IMR-90 (cell line): ENCODE data around the gene ARHGEF17. TPM values are rescaled to one million over a fixed set of nuclear protein-coding genes. Genes with fewer than 3 reads are reported as not detected.

ENCODE experiments used
- ATAC-seq: fragments of 200-7000 bp; cut with Tn5 transposase; 2 replicates; pipeline ENCODE4 v1.9.1; 2020; ENCODE audit warnings: low read depth, mild to moderate bottlenecking, moderate library complexity
- BruUV-seq: library from RNA; stranded (reverse); fragments of 400-500 nt; replicated peaks from 2 replicates; lab custom pipeline; 2021; lab: Mats Ljungman, UMichigan
- CTCF ChIA-PET: fragments of 300-600 bp; formaldehyde crosslinking; extraction: SDS; loops from one replicate; lab custom pipeline; 2021; ENCODE audit warnings: antibody characterized with exemption; lab: Yijun Ruan, JAX
- POLR2A ChIA-PET: fragments of 300-600 bp; sonication (Branson Sonifier 250); formaldehyde crosslinking; loops from one replicate; lab custom pipeline; 2022; ENCODE audit warnings: antibody characterized with exemption; ENCODE audit not compliant: unreplicated experiment; lab: Charles Lee
- DNase-seq: peaks from one replicate; pipeline ENCODE4 v3.0.0; 2013
- H2AFZ ChIP-seq: replicated peaks from 2 replicates; pipeline ENCODE3; 2013; ENCODE audit warnings: low read length, mild to moderate bottlenecking; ENCODE audit not compliant: poor library complexity
- H2AK5ac ChIP-seq: 2 replicates; pipeline ENCODE4 v1.6.1; 2013; ENCODE audit warnings: low read depth, low read length, inconsistent platforms
- H2AK9ac ChIP-seq: replicated peaks from 2 replicates; pipeline ENCODE3; 2013; ENCODE audit warnings: mild to moderate bottlenecking, low read depth, low read length, moderate library complexity; ENCODE audit not compliant: poor library complexity
- H2BK120ac ChIP-seq: 2 replicates; pipeline ENCODE4 v1.6.1; 2013; ENCODE audit warnings: low read depth, low read length, inconsistent platforms
- H2BK15ac ChIP-seq: 3 replicates; pipeline ENCODE4 v1.6.1; 2013; ENCODE audit warnings: low read depth, low read length, inconsistent platforms
- H2BK20ac ChIP-seq: 2 replicates; pipeline ENCODE4 v1.6.1; 2013; ENCODE audit warnings: low read depth, mild to moderate bottlenecking, inconsistent platforms, low read length, moderate library complexity
- H2BK5ac ChIP-seq: 2 replicates; pipeline ENCODE4 v1.6.1; 2013; ENCODE audit warnings: mild to moderate bottlenecking, low read depth, low read length, inconsistent platforms; ENCODE audit not compliant: poor library complexity, severe bottlenecking
- H3K14ac ChIP-seq: replicated peaks from 2 replicates; pipeline ENCODE4 v1.6.1; 2013; ENCODE audit warnings: low read depth, low read length, inconsistent platforms
- H3K18ac ChIP-seq: 2 replicates; pipeline ENCODE4 v1.6.1; 2013; ENCODE audit warnings: low read depth, low read length, control low read depth
- H3K23ac ChIP-seq: 2 replicates; pipeline ENCODE4 v1.6.1; 2013; ENCODE audit warnings: low read depth, low read length, inconsistent platforms
- H3K27ac ChIP-seq: 2 replicates; pipeline ENCODE4 v1.5.1; 2013; ENCODE audit warnings: mild to moderate bottlenecking, control low read depth, low read length; ENCODE audit not compliant: insufficient read depth
- H3K27me3 ChIP-seq: 2 replicates; pipeline ENCODE4 v1.6.1; 2013; ENCODE audit warnings: low read length; ENCODE audit not compliant: control insufficient read depth, insufficient read depth
- H3K36me3 ChIP-seq: 2 replicates; pipeline ENCODE4 v1.6.1; 2013; ENCODE audit warnings: low read length, mixed read lengths; ENCODE audit not compliant: control insufficient read depth, insufficient read depth
- H3K4ac ChIP-seq: 2 replicates; pipeline ENCODE4 v1.6.1; 2013; ENCODE audit warnings: low read depth, low read length, inconsistent platforms
- H3K4me1 ChIP-seq: 2 replicates; pipeline ENCODE4 v1.6.1; 2013; ENCODE audit warnings: low read length, mixed read lengths; ENCODE audit not compliant: control insufficient read depth, insufficient read depth
- H3K4me2 ChIP-seq: 2 replicates; pipeline ENCODE4 v1.6.1; 2013; ENCODE audit warnings: low read depth, mild to moderate bottlenecking, control low read depth, low read length, moderate library complexity
- H3K4me3 ChIP-seq: 2 replicates; pipeline ENCODE4 v1.5.1; 2013; ENCODE audit warnings: low read depth, mild to moderate bottlenecking, control low read depth, low read length, moderate library complexity; ENCODE audit not compliant: insufficient read depth
- H3K56ac ChIP-seq: 2 replicates; pipeline ENCODE4 v1.6.1; 2013; ENCODE audit warnings: low read length, inconsistent platforms; ENCODE audit not compliant: insufficient read depth; ENCODE audit errors: extremely low read depth
- H3K79me1 ChIP-seq, 2 experiments: 2 replicates each; pipeline ENCODE4 v1.6.1; 2013; ENCODE audit warnings: low read length in 2 of 2, inconsistent platforms in 1 of 2, low read depth in 1 of 2
- H3K9ac ChIP-seq: 2 replicates; pipeline ENCODE4 v1.6.1; 2013; ENCODE audit warnings: low read depth, low read length, control low read depth
- H3K9me1 ChIP-seq: 2 replicates; pipeline ENCODE4 v1.6.1; 2013; ENCODE audit warnings: low read length, inconsistent platforms; ENCODE audit not compliant: insufficient read depth
- H3K9me3 ChIP-seq: 2 replicates; pipeline ENCODE4 v1.6.1; 2013; ENCODE audit warnings: low read length; ENCODE audit not compliant: control insufficient read depth, insufficient read depth
- H4K20me1 ChIP-seq: 2 replicates; pipeline ENCODE4 v1.6.1; 2013; ENCODE audit warnings: low read length, inconsistent platforms; ENCODE audit not compliant: insufficient read depth
- H4K5ac ChIP-seq: 2 replicates; pipeline ENCODE4 v1.6.1; 2013; ENCODE audit warnings: mild to moderate bottlenecking, low read depth, low read length, control low read depth
- H4K8ac ChIP-seq, 2 experiments: 2 replicates each; pipeline ENCODE4 v1.6.1; 2013; ENCODE audit warnings: low read depth in 2 of 2, low read length in 2 of 2, control low read depth in 1 of 2, inconsistent platforms in 1 of 2
- H4K91ac ChIP-seq: 2 replicates; pipeline ENCODE4 v1.6.1; 2013; ENCODE audit warnings: low read depth, low read length, inconsistent platforms; ENCODE audit not compliant: insufficient read depth
- CEBPB ChIP-seq: IDR thresholded peaks from 2 replicates; pipeline ENCODE4 v1.6.1; 2012; ENCODE audit warnings: low read depth, low read length, improper control_type of control experiment
- CHD1 ChIP-seq: IDR thresholded peaks from 2 replicates; pipeline ENCODE4 v1.6.1; 2012; ENCODE audit warnings: low read depth, low read length, improper control_type of control experiment
- CTCF ChIP-seq: conservative IDR thresholded peaks from 2 replicates; pipeline ENCODE4 v1.5.1; 2012; ENCODE audit warnings: mild to moderate bottlenecking, low read depth, low read length, improper control_type of control experiment
- ELK1 ChIP-seq: fragments of 150-350 bp; IDR thresholded peaks from 2 replicates; pipeline ENCODE4 v1.6.1; 2016; ENCODE audit warnings: low read depth, mild to moderate bottlenecking, low read length, moderate library complexity, borderline replicate concordance
- FOS ChIP-seq: fragments of 150-350 bp; IDR thresholded peaks from 2 replicates; pipeline ENCODE4 v1.6.1; 2016; ENCODE audit warnings: low read depth, low read length
- MAZ ChIP-seq: IDR thresholded peaks from 2 replicates; pipeline ENCODE4 v1.6.1; 2012; ENCODE audit warnings: low read depth, mild to moderate bottlenecking, low read length, improper control_type of control experiment, moderate library complexity, borderline replicate concordance
- RAD21 ChIP-seq: IDR thresholded peaks from 2 replicates; pipeline ENCODE4 v1.6.1; 2012; ENCODE audit warnings: low read length, improper control_type of control experiment
- whole genome bisulfite sequencing, 2 experiments: methylation state at CpG; one replicate each; pipeline versions ENCODE4 v1.1.5 to v1.1.7; 2013; ENCODE audit warnings: missing lambda C conversion rate in 2 of 2; ENCODE audit not compliant: insufficient read length in 1 of 2; ENCODE audit errors: extremely low coverage in 2 of 2; 5-methylcytosine and 5-hydroxymethylcytosine counted together
- dilution Hi-C: fragments of 300-500 bp; cut with HindIII; formaldehyde crosslinking; loops from one replicate; pipeline ENCODE4 v1.14.3; 2018; ENCODE audit warnings: low sequenced_read_pairs; ENCODE audit not compliant: unreplicated experiment
- in situ Hi-C: fragments of 300-500 bp; cut with MboI; formaldehyde crosslinking; loops from 3 replicates; pipeline ENCODE4 v1.14.3; 2019; ENCODE audit warnings: low sequenced_read_pairs, inconsistent platforms, mixed read lengths
- intact Hi-C: fragments of 100-400 bp; cut with micrococcal nuclease; formaldehyde crosslinking; loops from 2 replicates; pipeline ENCODE4 v1.10.0; 2022
- polyA plus RNA-seq, 3 experiments: library from polyadenylated mRNA; depleted of rRNA; stranded (reverse); fragments of >200 nt; gene quantifications; 2 replicates each; pipeline ENCODE4 v1.2.3, GENCODE V29; 2012; ENCODE audit warnings: low replicate concordance in 1 of 3
- total RNA-seq: library from RNA; depleted of rRNA; stranded (reverse); fragments of >200 nt; gene quantifications from 2 replicates; pipeline ENCODE4 v1.2.3, GENCODE V29; 2012

ARHGEF17 gene
- total and polyA plus RNA-seq, 2 of the 4 experiments (the other 2 are of a cell fraction): 21.7 to 97.7 TPM

- no CpG with 5 or more reads among the region's 7 CpGs for WGBS, 2 experiments
- in situ Hi-C loops: no loop called here
- Histone ChIP-seq H3K79me1 (peaks cover 27 to 45% of the 10 kb centered on the region in 2 experiments), H3K27ac (no peak overlapping the region), H2AK9ac (no peak overlapping the region), H2AFZ (no peak overlapping the region), H3K23ac (no peak overlapping the region), H3K9ac (no peak overlapping the region), H3K14ac (no peak overlapping the region), H4K91ac (no peak overlapping the region), H2BK120ac (no peak overlapping the region), H3K36me3 (peaks cover 4% of the 10 kb centered on the region; the same call in 1 of the 2 replicates), H3K56ac (no peak overlapping the region), H3K4me2 (no peak overlapping the region), H4K5ac (no peak overlapping the region), H3K4ac (no peak overlapping the region), H3K9me1 (peaks cover 17% of the 10 kb centered on the region; the same call in 1 of the 2 replicates), H4K20me1 (peaks cover 18% of the 10 kb centered on the region), H2BK5ac (no peak overlapping the region), H2AK5ac (no peak overlapping the region), H2BK20ac (no peak overlapping the region), H3K27me3 (no peaks in the 10 kb centered on the region), H2BK15ac (no peak overlapping the region), H3K18ac (no peak overlapping the region), H3K9me3 (no peaks in the 10 kb centered on the region), H4K8ac (no peak overlapping the region), H3K4me1 (peaks cover 25% of the 10 kb centered on the region), H3K4me3 (no peak overlapping the region)
- dilution Hi-C loops: no loop called here
- BruUV-seq: no TSS peak
- CTCF ChIA-PET: interaction anchor here (1.2 kb wide), 1 partner anchor 95 kb away, joined by 3 read pairs; no protein-coding TSS in a partner anchor
- no peak for TF ChIP-seq CEBPB
- TF ChIP-seq CTCF: no peak
- no peak for TF ChIP-seq FOS
- no peak for TF ChIP-seq MAZ
- no peak for TF ChIP-seq CHD1
- no peak for TF ChIP-seq RAD21
- no peak for TF ChIP-seq ELK1
- POLR2A ChIA-PET: no interaction called here
- ATAC-seq (no peak), DNase-seq (no peak)
- intact Hi-C loops: no loop called here
Measured at GRCh38 chr11:73389916-73390315, 81.8 kb downstream of the ARHGEF17 start.
